Activated CD4-positive, alpha-beta T cell treated with anti-CD3 and anti-CD28 coated beads, Interleukin-2, amount 50 U/mL, for 24 hours (primary cell): ENCODE measurements around the gene PLEKHA6.

Source experiments
- DNase-seq, 2 donors: peaks; one replicate each; pipeline ENCODE4 v3.0.0-alpha.2; 2020; ENCODE audit warnings: low read depth in 1 of 2, low spot score in 1 of 2

Gene PLEKHA6

GRCh38 chr1:204190212-204191211 lies 169.2 kb downstream of the PLEKHA6 start:
- DNase-seq = no peak

GRCh38 chr1:204188959-204189639 lies 170.6 kb downstream of the PLEKHA6 start:
- DNase-seq = no peak

- DNase-seq = no peak
Observed at GRCh38 chr1:204186597-204186996, 173.1 kb downstream of the PLEKHA6 start.

GRCh38 chr1:204181116-204181515 lies 178.6 kb downstream of the PLEKHA6 start:
- DNase-seq = no peak

- DNase-seq = no peak
Observed at GRCh38 chr1:204180133-204180532, 179.6 kb downstream of the PLEKHA6 start.

GRCh38 chr1:204178487-204179281 lies 181.0 kb downstream of the PLEKHA6 start:
- DNase-seq = no peak

- DNase-seq = no peak
Observed at GRCh38 chr1:204177133-204177532, 182.6 kb downstream of the PLEKHA6 start.

GRCh38 chr1:204176049-204176448 lies 183.7 kb downstream of the PLEKHA6 start:
- DNase-seq = no peak

GRCh38 chr1:204174958-204175357 lies 184.8 kb downstream of the PLEKHA6 start:
- DNase-seq = no peak

- no peak for DNase-seq
Observed at GRCh38 chr1:204172404-204173029, 187.2 kb downstream of the PLEKHA6 start.

GRCh38 chr1:204171751-204172178 lies 188.0 kb downstream of the PLEKHA6 start:
- no peak for DNase-seq

- DNase-seq = no peak
Observed at GRCh38 chr1:204170494-204171155, 189.1 kb downstream of the PLEKHA6 start.

GRCh38 chr1:204169858-204170257 lies 189.9 kb downstream of the PLEKHA6 start:
- DNase-seq = no peak
